Thyroid gland (tissue), 4 donors: ENCODE data around the gene VCAN. TPM values are rescaled to one million over a fixed set of nuclear protein-coding genes. Genes with fewer than 3 reads are reported as not detected.

ENCODE experiments used
- DNase-seq, 2 donors: peaks; one replicate each; pipeline ENCODE4 v3.0.0-alpha.2; 2019
- H3K27ac ChIP-seq, 3 donors: fragments of 200-600 bp; sonication (generic); 1 replicate in 2 of 3; 2 replicates in 1 of 3; pipeline ENCODE4 v1.5.1; 2016 to 2019; ENCODE audit warnings: mild to moderate bottlenecking in 1 of 3, moderate library complexity in 1 of 3
- H3K27me3 ChIP-seq: fragments of 200-600 bp; sonication (generic); one replicate; pipeline ENCODE4 v1.5.1; 2019
- H3K36me3 ChIP-seq, 2 donors: fragments of 200-600 bp; sonication (generic); one replicate each; pipeline ENCODE4 v1.5.1; 2016 to 2019
- H3K4me1 ChIP-seq, 2 donors: fragments of 200-600 bp; sonication (generic); one replicate each; pipeline ENCODE4 v1.5.1; 2017 to 2019
- H3K4me3 ChIP-seq, 3 donors: fragments of 200-600 bp; sonication (generic); replicated peaks in 1 of 3; 1 replicate in 2 of 3; 2 replicates in 1 of 3; pipeline ENCODE4 v1.5.1; 2016; ENCODE audit warnings: mild to moderate bottlenecking in 1 of 3
- H3K9me3 ChIP-seq: fragments of 200-600 bp; sonication (generic); one replicate; pipeline ENCODE4 v1.5.1; 2017
- CTCF ChIP-seq, 6 experiments: fragments of 200-600 bp in 3 of 6; fragments of 450-650 bp in 3 of 6; sonication (generic) in 3 of 6; IDR thresholded peaks; one replicate each; pipeline ENCODE4 v1.5.1; 2016 to 2019; ENCODE audit warnings: antibody characterized with exemption in 6 of 6, mild to moderate bottlenecking in 2 of 6, inconsistent platforms in 1 of 6, moderate library complexity in 1 of 6
- POLR2A ChIP-seq, 2 donors: fragments of 450-650 bp; IDR thresholded peaks; one replicate each; pipeline ENCODE4 v1.6.1; 2017; ENCODE audit warnings: antibody characterized with exemption in 2 of 2, mild to moderate bottlenecking in 2 of 2, moderate library complexity in 1 of 2
- WGBS, 2 donors: methylation state at CpG; one replicate each; pipeline ENCODE4 v1.1.5; 2017; 5-methylcytosine and 5-hydroxymethylcytosine counted together
- intact Hi-C: fragments of 100-400 bp; cut with DNase I; formaldehyde crosslinking; loops from one replicate; pipeline ENCODE4 v1.15.1; 2023
- total RNA-seq, 4 donors: library from RNA; depleted of rRNA; stranded (reverse); fragments of >200 nt; gene quantifications; one replicate each; pipeline ENCODE4 v1.2.3, GENCODE V29; 2016

The VCAN gene
- total RNA-seq, 4 donors from 2014 or later: 9.7 to 50.1 (median 33.1) TPM

GRCh38 chr5:83522446-83522845 lies 50.9 kb downstream of the VCAN start:
- intact Hi-C loops: no loop called here
- Histone ChIP-seq H3K27ac (no peak overlapping the region), H3K27me3 (no peaks in the 10 kb centered on the region), H3K36me3 (no peaks in the 10 kb centered on the region), H3K9me3 (no peaks in the 10 kb centered on the region), H3K4me1 (no peaks in the 10 kb centered on the region), H3K4me3 (no peak overlapping the region)
- TF ChIP-seq POLR2A (IDR thresholded peaks at IDR 0.05): no peak
- no peak for TF ChIP-seq CTCF (IDR thresholded peaks at IDR 0.05)
- WGBS, 2 donors: 47 to 66% methylated on average over 2 of the region's 2 CpGs
- no peak for DNase-seq

- intact Hi-C loops: no loop called here
- TF ChIP-seq POLR2A (IDR thresholded peaks at IDR 0.05) (no peak), CTCF (IDR thresholded peaks at IDR 0.05) (no peak)
- no peak for DNase-seq
- no peaks in the 10 kb centered on the region for H3K36me3 ChIP-seq
- H3K9me3 ChIP-seq: no peaks in the 10 kb centered on the region
- WGBS, 2 donors: 93 to 98% methylated on average over 1 of the region's 1 CpG
- no peak overlapping the region for H3K27ac ChIP-seq
- no peaks in the 10 kb centered on the region for H3K27me3 ChIP-seq
- no peaks in the 10 kb centered on the region for H3K4me1 ChIP-seq
- no peak overlapping the region for H3K4me3 ChIP-seq
Measured at GRCh38 chr5:83523929-83524328, 52.4 kb downstream of the VCAN start.

DNA sequence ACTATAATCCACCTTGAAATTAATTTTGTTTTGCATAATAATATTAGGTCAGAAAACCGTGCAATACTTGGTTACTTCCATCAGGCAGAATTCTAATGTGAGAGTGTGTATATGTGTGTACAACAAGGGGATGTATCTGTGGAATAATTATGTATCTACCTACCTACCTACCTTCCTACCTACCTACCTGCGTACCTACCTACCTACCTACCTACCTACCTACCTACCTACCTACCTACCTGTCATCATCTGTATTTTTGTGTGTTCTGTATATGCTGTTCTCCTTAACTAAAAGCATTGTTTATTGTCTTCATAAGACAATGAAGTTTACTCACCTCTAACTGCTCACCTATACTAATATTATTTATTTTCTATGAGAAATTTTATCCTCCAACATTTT lies 52.8 kb downstream of the VCAN start:
- intact Hi-C loops: no loop called here
- no peaks in the 10 kb centered on the region for H3K27me3 ChIP-seq
- DNase-seq: no peak
- 89 to 95% methylated on average over 2 of the region's 2 CpGs for WGBS, 2 donors
- TF ChIP-seq CTCF (IDR thresholded peaks at IDR 0.05) (no peak), POLR2A (IDR thresholded peaks at IDR 0.05) (no peak)
- H3K36me3 ChIP-seq: no peaks in the 10 kb centered on the region
- H3K27ac ChIP-seq: no peak overlapping the region
- no peaks in the 10 kb centered on the region for H3K4me1 ChIP-seq
- no peaks in the 10 kb centered on the region for H3K9me3 ChIP-seq
- H3K4me3 ChIP-seq: no peak overlapping the region

GRCh38 chr5:83524991-83525390 lies 53.4 kb downstream of the VCAN start:
- no peak for TF ChIP-seq POLR2A (IDR thresholded peaks at IDR 0.05)
- TF ChIP-seq CTCF (IDR thresholded peaks at IDR 0.05): no peak
- Histone ChIP-seq H3K4me1 (no peaks in the 10 kb centered on the region), H3K27ac (no peak overlapping the region), H3K4me3 (no peak overlapping the region), H3K27me3 (no peaks in the 10 kb centered on the region), H3K9me3 (no peaks in the 10 kb centered on the region), H3K36me3 (no peaks in the 10 kb centered on the region)
- 93% methylated on average over 2 of the region's 2 CpGs for WGBS, 2 donors
- intact Hi-C loops: no loop called here
- DNase-seq: no peak

- WGBS, 2 donors: 68 to 71% methylated on average over 1 of the region's 1 CpG
- no peaks in the 10 kb centered on the region for H3K36me3 ChIP-seq
- H3K9me3 ChIP-seq: no peaks in the 10 kb centered on the region
- H3K4me1 ChIP-seq: no peaks in the 10 kb centered on the region
- no peak overlapping the region for H3K27ac ChIP-seq
- DNase-seq: no peak
- no peak overlapping the region for H3K4me3 ChIP-seq
- intact Hi-C loops: no loop called here
- no peaks in the 10 kb centered on the region for H3K27me3 ChIP-seq
- TF ChIP-seq POLR2A (IDR thresholded peaks at IDR 0.05) (no peak), CTCF (IDR thresholded peaks at IDR 0.05) (no peak)
Measured at GRCh38 chr5:83526289-83526688, 54.7 kb downstream of the VCAN start.
